NT2/D1 (cell line): ENCODE measurements around the gene SCAMP2.

ENCODE experiments used
- SUZ12 ChIP-seq: IDR thresholded peaks from 2 replicates; pipeline ENCODE4 v1.6.1; 2011; ENCODE audit not compliant: insufficient read length, insufficient read depth; ENCODE audit errors: extremely low read depth
- YY1 ChIP-seq: IDR thresholded peaks from 2 replicates; pipeline ENCODE4 v1.6.1; 2011; ENCODE audit not compliant: insufficient read length, insufficient read depth
- ZNF274 ChIP-seq: IDR thresholded peaks from 2 replicates; pipeline ENCODE4 v1.6.1; 2011; ENCODE audit warnings: mild to moderate bottlenecking, low read depth, low read length

- TF ChIP-seq SUZ12 (no peak), YY1 (no peak), ZNF274 (no peak)
These were observed 21.2 kb downstream of the SCAMP2 start for GRCh38 chr15:74851960-74852359.
